CD14-positive monocyte (primary cell): ENCODE results near the gene SART1. TPM values are rescaled to one million over a fixed set of nuclear protein-coding genes. Genes with fewer than 3 reads are reported as not detected.

Experiments
- DNase-seq, 3 donors: peaks; one replicate each; pipeline ENCODE4 v3.0.0-alpha.2; 2011 to 2022
- H2AFZ ChIP-seq: 2 replicates; pipeline ENCODE4 v1.6.0; 2012; ENCODE audit warnings: mild to moderate bottlenecking, low read depth, low read length, inconsistent platforms; ENCODE audit not compliant: insufficient read depth, poor library complexity, severe bottlenecking
- H3K27ac ChIP-seq, 2 donors: 1 replicate in 1 of 2; 2 replicates in 1 of 2; pipeline ENCODE4 v1.5.1; 2012 to 2013; ENCODE audit warnings: low read length in 2 of 2, control low read depth in 1 of 2, inconsistent platforms in 1 of 2, low read depth in 1 of 2, mild to moderate bottlenecking in 1 of 2
- H3K27me3 ChIP-seq, 2 donors: one replicate each; pipeline versions ENCODE4 v1.6.0 to v1.6.1; 2011 to 2013; ENCODE audit warnings: low read length in 2 of 2; ENCODE audit not compliant: control insufficient read depth in 2 of 2, insufficient read depth in 2 of 2
- H3K36me3 ChIP-seq, 2 donors: replicated peaks in 1 of 2; 1 replicate in 1 of 2; 2 replicates in 1 of 2; pipeline versions ENCODE4 v1.5.1 to v1.6.1; 2012 to 2013; ENCODE audit warnings: low read length in 2 of 2, control low read depth in 1 of 2, inconsistent platforms in 1 of 2, mild to moderate bottlenecking in 1 of 2; ENCODE audit not compliant: insufficient read depth in 2 of 2, control insufficient read depth in 1 of 2
- H3K4me1 ChIP-seq, 2 donors: 1 replicate in 1 of 2; 2 replicates in 1 of 2; pipeline versions ENCODE4 v1.5.1 to v1.6.1; 2012 to 2013; ENCODE audit warnings: low read length in 2 of 2, control low read depth in 1 of 2, inconsistent platforms in 1 of 2, mild to moderate bottlenecking in 1 of 2, moderate library complexity in 1 of 2; ENCODE audit not compliant: insufficient read depth in 2 of 2, control insufficient read depth in 1 of 2
- H3K4me2 ChIP-seq: replicated peaks from 2 replicates; pipeline ENCODE3; 2012; ENCODE audit warnings: low read length, moderate library complexity, mild to moderate bottlenecking; ENCODE audit not compliant: poor library complexity, severe bottlenecking; ENCODE audit errors: extremely low read depth
- H3K4me3 ChIP-seq, 3 experiments: fragments of 200-600 bp in 1 of 3; sonication (generic) in 1 of 3; replicated peaks in 1 of 3; 1 replicate in 2 of 3; 2 replicates in 1 of 3; pipeline ENCODE4 v1.5.1; 2011 to 2013; ENCODE audit warnings: low read length in 3 of 3, mild to moderate bottlenecking in 3 of 3, control low read depth in 2 of 3, low read depth in 2 of 3, inconsistent platforms in 1 of 3, moderate library complexity in 1 of 3
- H3K79me2 ChIP-seq: 2 replicates; pipeline ENCODE4 v1.6.0; 2012; ENCODE audit warnings: mild to moderate bottlenecking, control low read depth, inconsistent platforms, low read length, moderate library complexity; ENCODE audit not compliant: insufficient read depth
- H3K9ac ChIP-seq: 2 replicates; pipeline ENCODE4 v1.6.0; 2017; ENCODE audit warnings: low read length, mild to moderate bottlenecking; ENCODE audit not compliant: insufficient read depth, poor library complexity, severe bottlenecking
- H3K9me3 ChIP-seq, 2 donors: replicated peaks in 1 of 2; 1 replicate in 1 of 2; 2 replicates in 1 of 2; pipeline versions ENCODE4 v1.5.1 to v1.6.1; 2012 to 2013; ENCODE audit warnings: low read length in 2 of 2, control low read depth in 1 of 2; ENCODE audit not compliant: control insufficient read depth in 1 of 2, insufficient read depth in 1 of 2
- H4K20me1 ChIP-seq: 2 replicates; pipeline ENCODE4 v1.6.0; 2012; ENCODE audit warnings: mild to moderate bottlenecking, low read length, control low read depth, moderate library complexity; ENCODE audit not compliant: insufficient read depth
- H3K27ac Mint-ChIP-seq, 7 donors: one replicate each; pipeline ENCODE4 v1.8.0; 2020; ENCODE audit warnings: mild to moderate bottlenecking in 7 of 7, mixed read lengths in 7 of 7, moderate library complexity in 6 of 7, inconsistent platforms in 2 of 7
- H3K27me3 Mint-ChIP-seq, 3 donors: one replicate each; pipeline ENCODE4 v1.8.0; 2021 to 2022; ENCODE audit warnings: low read depth in 3 of 3, mild to moderate bottlenecking in 3 of 3, mixed read lengths in 3 of 3, moderate library complexity in 3 of 3, inconsistent platforms in 1 of 3
- H3K36me3 Mint-ChIP-seq, 2 donors: one replicate each; pipeline ENCODE4 v1.8.0; 2020; ENCODE audit warnings: mixed read lengths in 2 of 2, inconsistent platforms in 1 of 2, mild to moderate bottlenecking in 1 of 2
- H3K4me1 Mint-ChIP-seq: one replicate; pipeline ENCODE4 v1.8.0; 2020; ENCODE audit warnings: mild to moderate bottlenecking, mixed read lengths
- H3K4me3 Mint-ChIP-seq, 2 donors: one replicate each; pipeline ENCODE4 v1.8.0; 2020; ENCODE audit warnings: mild to moderate bottlenecking in 2 of 2, mixed read lengths in 2 of 2, moderate library complexity in 1 of 2
- H3K9me3 Mint-ChIP-seq, 7 donors: one replicate each; pipeline ENCODE4 v1.8.0; 2020 to 2022; ENCODE audit warnings: mixed read lengths in 7 of 7, mild to moderate bottlenecking in 6 of 7, moderate library complexity in 6 of 7, inconsistent platforms in 2 of 7
- CTCF ChIP-seq: fragments of 200-600 bp; IDR thresholded peaks from one replicate; pipeline ENCODE4 v1.8.0; 2022; ENCODE audit warnings: antibody characterized with exemption, mild to moderate bottlenecking
- WGBS: methylation state at CpG from one replicate; pipeline ENCODE4 v1.1.5; 2013; ENCODE audit warnings: missing lambda C conversion rate; ENCODE audit not compliant: insufficient coverage; 5-methylcytosine and 5-hydroxymethylcytosine counted together
- intact Hi-C, 2 donors: fragments of 100-400 bp; cut with micrococcal nuclease; formaldehyde crosslinking; loops; one replicate each; pipeline versions ENCODE4 v1.15.0 to v1.15.1; 2023
- polyA plus RNA-seq, 3 donors: library from polyadenylated mRNA; depleted of rRNA in 1 of 3; unstranded in 2 of 3; stranded (reverse) in 1 of 3; fragments of 300-500 nt in 2 of 3; fragments of >200 nt in 1 of 3; fragmentation: Illumina TruSeq in 2 of 3; gene quantifications; 1 replicate in 2 of 3; 2 replicates in 1 of 3; pipeline ENCODE4 v1.2.3, GENCODE V29; 2012 to 2021

SART1 gene
- polyA plus RNA-seq, 3 donors = 8.9 to 52.8 (median 16.1) TPM

DNA sequence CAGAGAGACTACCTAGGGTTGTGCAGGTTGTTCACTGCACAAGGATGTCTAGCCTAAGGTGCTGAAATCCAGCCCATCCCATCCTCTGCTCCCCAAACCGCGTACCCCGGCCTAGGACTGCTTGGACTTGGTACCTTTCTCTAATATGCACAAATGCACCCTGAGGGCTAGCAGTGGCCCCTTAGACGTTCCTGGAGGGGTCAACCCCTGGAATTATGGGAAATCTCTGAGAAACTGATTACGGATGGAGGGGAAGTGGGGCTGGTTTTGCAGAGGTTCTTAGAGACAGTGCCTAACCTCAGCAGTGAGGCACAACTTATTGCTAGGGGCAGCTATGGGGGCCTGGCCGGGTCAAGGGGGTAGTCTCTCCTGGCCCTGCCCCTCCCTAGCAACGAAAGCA is 45.1 kb upstream of the SART1 start:
- Histone ChIP-seq H3K36me3 (peaks cover 0 to 2% of the 10 kb centered on the region in 2 donors), H3K9ac (peak overlapping the region; percentile 24), H2AFZ (no peak overlapping the region), H3K9me3 (no peaks in the 10 kb centered on the region), H3K27ac (peak overlapping the region; percentile 3 to 85), H3K4me2 (peak overlapping the region; percentile 68), H3K4me3 (peak overlapping the region in 1 of 3 experiments; percentile 44), H3K27me3 (no peaks in the 10 kb centered on the region), H3K4me1 (peaks cover 64 to 71% of the 10 kb centered on the region in 2 donors), H3K79me2 (peaks cover 38% of the 10 kb centered on the region), H4K20me1 (peaks cover 10% of the 10 kb centered on the region)
- Mint-ChIP-seq H3K27ac (peak overlapping the region in 3 of 7 donors; percentile 19 to 83 (median 78)), H3K9me3 (no peaks in the 10 kb centered on the region), H3K36me3 (peaks cover 8% of the 10 kb centered on the region in 2 donors), H3K27me3 (peaks cover 0 to 2% (median 0%) of the 10 kb centered on the region in 3 donors), H3K4me3 (peak overlapping the region in 1 of 2 donors; percentile 30), H3K4me1 (peaks cover 60% of the 10 kb centered on the region)
- DNase-seq = no peak
- 56% methylated on average over 2 of the region's 7 CpGs for WGBS
- intact Hi-C loops = loop anchor here in 1 of 2 donors (1.0 kb wide), 1 partner anchor 14 kb away; no protein-coding TSS in a partner anchor
- TF ChIP-seq CTCF = no peak

GRCh38 chr11:65917077-65917433 is 44.5 kb upstream of the SART1 start:
- H2AFZ ChIP-seq = no peak overlapping the region
- no peak overlapping the region for H3K9ac ChIP-seq
- peaks cover 38% of the 10 kb centered on the region for H3K79me2 ChIP-seq
- peaks cover 2 to 5% of the 10 kb centered on the region in 2 donors for H3K36me3 ChIP-seq
- WGBS = 100% methylated on average over 2 of the region's 3 CpGs
- Mint-ChIP-seq H3K27me3 (peaks cover 0 to 2% (median 0%) of the 10 kb centered on the region in 3 donors), H3K9me3 (no peaks in the 10 kb centered on the region), H3K4me3 (peak overlapping the region; percentile 37 to 51), H3K27ac (peak overlapping the region in 4 of 7 donors; percentile 28 to 82 (median 40)), H3K4me1 (peaks cover 55% of the 10 kb centered on the region), H3K36me3 (peaks cover 12 to 15% of the 10 kb centered on the region in 2 donors)
- H3K9me3 ChIP-seq = no peaks in the 10 kb centered on the region
- H3K27me3 ChIP-seq = no peaks in the 10 kb centered on the region
- H3K4me2 ChIP-seq = peak overlapping the region; percentile 99
- H4K20me1 ChIP-seq = peaks cover 10% of the 10 kb centered on the region
- intact Hi-C loops = no loop called here
- H3K4me3 ChIP-seq = peak overlapping the region in 1 of 3 experiments; percentile 99
- no peak for TF ChIP-seq CTCF
- DNase-seq = no peak
- peak overlapping the region in 1 of 2 donors; percentile 85 for H3K27ac ChIP-seq
- H3K4me1 ChIP-seq = peaks cover 58 to 64% of the 10 kb centered on the region in 2 donors
